Neural progenitor cell (in vitro differentiated cells): ENCODE data around the gene BMF.

Experiments used
- EZH2phosphoT487 ChIP-seq: fragments of 200-600 bp; sonication (generic); IDR thresholded peaks from 2 replicates; pipeline ENCODE4 v1.6.1; 2017; ENCODE audit warnings: antibody characterized with exemption
- TF ChIP-seq, protein P1 (sequence below): fragments of 200-600 bp; sonication (generic); IDR thresholded peaks from 2 replicates; pipeline ENCODE4 v1.5.1; 2017; ENCODE audit warnings: antibody characterized with exemption, mild to moderate bottlenecking

DNA sequence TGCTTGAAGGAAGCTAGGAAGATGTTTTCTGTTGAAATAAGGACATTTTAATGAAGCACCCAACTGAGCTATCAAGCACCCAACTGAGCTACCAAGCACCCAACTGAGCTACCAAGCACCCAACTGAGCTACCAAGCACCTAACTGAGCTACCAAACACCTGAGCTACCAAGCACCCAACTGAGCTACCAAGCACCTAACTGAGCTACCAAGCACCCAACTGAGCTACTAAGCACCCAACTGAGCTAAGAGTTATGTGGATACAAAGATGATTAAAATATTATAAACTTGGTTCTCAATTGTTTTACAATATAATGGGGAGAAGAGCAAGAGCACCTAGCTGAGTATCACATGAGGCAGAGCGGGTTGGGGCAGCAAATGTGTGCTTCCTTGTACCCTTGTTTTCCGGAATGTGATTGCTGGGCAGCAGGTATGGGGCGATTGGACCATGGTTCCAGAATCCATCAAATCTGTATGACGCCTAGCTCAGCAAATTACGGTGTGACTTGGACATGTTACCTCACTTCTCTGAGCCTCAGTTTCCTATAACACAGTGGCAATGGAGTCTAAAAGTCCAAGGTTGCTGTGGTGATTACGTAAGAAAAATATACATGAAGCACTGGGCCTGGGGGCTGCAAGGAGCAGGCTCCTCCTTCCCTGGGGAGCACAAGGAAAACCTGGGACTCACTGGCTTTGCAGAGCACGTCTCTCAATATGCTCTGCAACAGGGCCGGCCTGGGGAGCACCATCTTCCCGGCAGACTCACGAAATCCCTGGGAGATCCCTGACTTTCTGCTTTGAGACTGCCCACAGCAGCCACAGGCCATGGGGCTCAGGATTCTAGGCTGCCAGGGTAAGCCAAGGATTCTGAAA lies 11.3 kb downstream of the BMF start:
- TF ChIP-seq, protein P1, sequence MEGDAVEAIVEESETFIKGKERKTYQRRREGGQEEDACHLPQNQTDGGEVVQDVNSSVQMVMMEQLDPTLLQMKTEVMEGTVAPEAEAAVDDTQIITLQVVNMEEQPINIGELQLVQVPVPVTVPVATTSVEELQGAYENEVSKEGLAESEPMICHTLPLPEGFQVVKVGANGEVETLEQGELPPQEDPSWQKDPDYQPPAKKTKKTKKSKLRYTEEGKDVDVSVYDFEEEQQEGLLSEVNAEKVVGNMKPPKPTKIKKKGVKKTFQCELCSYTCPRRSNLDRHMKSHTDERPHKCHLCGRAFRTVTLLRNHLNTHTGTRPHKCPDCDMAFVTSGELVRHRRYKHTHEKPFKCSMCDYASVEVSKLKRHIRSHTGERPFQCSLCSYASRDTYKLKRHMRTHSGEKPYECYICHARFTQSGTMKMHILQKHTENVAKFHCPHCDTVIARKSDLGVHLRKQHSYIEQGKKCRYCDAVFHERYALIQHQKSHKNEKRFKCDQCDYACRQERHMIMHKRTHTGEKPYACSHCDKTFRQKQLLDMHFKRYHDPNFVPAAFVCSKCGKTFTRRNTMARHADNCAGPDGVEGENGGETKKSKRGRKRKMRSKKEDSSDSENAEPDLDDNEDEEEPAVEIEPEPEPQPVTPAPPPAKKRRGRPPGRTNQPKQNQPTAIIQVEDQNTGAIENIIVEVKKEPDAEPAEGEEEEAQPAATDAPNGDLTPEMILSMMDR, result no peak
- no peak for TF ChIP-seq EZH2phosphoT487
